K562 (cell line): ENCODE data around the gene TP63.

Experiments
- BRF1 ChIP-seq: IDR thresholded peaks from 3 replicates; pipeline ENCODE4 v1.6.1; 2011; ENCODE audit warnings: borderline replicate concordance, mild to moderate bottlenecking; ENCODE audit not compliant: insufficient read length; ENCODE audit errors: extremely low read depth
- CC2D1A ChIP-seq: fragments of 450-650 bp; IDR thresholded peaks from 2 replicates; pipeline ENCODE4 v1.6.1; 2017; ENCODE audit warnings: mild to moderate bottlenecking
- NRF1 ChIP-seq, 2 experiments: fragments of 450-650 bp; IDR thresholded peaks in 1 of 2; conservative IDR thresholded peaks in 1 of 2; 2 replicates each; pipeline ENCODE4 v1.6.1; 2014; ENCODE audit warnings: mild to moderate bottlenecking in 2 of 2
- POLR2A ChIP-seq: fragments of 450-650 bp; conservative IDR thresholded peaks from 2 replicates; pipeline ENCODE4 v1.6.1; 2016
- TBP ChIP-seq: optimal IDR thresholded peaks from 2 replicates; pipeline ENCODE3; 2011; ENCODE audit warnings: low read depth, low read length, improper control_type of control experiment
- ZNF24 ChIP-seq: fragments of 450-650 bp; IDR thresholded peaks from 2 replicates; pipeline ENCODE4 v1.6.1; 2016
- TF ChIP-seq, protein P1 (sequence below), 3 experiments: IDR thresholded peaks in 2 of 3; conservative IDR thresholded peaks in 1 of 3; 2 replicates each; pipeline ENCODE4 v1.5.1; 2011 to 2012; ENCODE audit warnings: low read length in 3 of 3, mild to moderate bottlenecking in 3 of 3, control low read depth in 2 of 3, improper control_type of control experiment in 1 of 3, inconsistent platforms in 1 of 3, low read depth in 1 of 3, mixed read lengths in 1 of 3, moderate library complexity in 1 of 3; ENCODE audit not compliant: insufficient read depth in 2 of 3

DNA sequence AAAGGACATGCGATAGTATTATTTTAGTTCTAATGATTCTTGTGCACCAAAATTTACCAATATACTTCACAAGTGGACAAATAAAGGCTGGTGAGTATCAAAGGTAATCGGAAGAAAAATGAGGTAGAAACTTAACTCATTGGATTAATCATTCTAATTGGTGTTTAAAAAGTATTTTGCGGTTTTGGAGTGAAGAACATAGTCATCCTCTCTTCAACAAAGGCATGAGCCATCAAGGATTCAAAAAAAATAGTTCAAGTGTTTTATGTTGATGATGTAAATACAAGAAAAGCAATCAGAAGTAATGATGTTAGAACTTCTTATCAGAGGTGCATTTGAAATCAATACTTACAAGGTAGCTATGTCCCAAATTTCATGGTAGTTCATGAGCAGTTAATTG lies 268.0 kb downstream of the TP63 start:
- TF ChIP-seq NRF1 (conservative IDR thresholded peaks at IDR 0.05 in 1 of 2, IDR thresholded peaks at IDR 0.05 in 1 of 2) (no peak), BRF1 (no peak), ZNF24 (no peak), POLR2A (no peak), CC2D1A (no peak), TBP (no peak)
- TF ChIP-seq, protein P1, sequence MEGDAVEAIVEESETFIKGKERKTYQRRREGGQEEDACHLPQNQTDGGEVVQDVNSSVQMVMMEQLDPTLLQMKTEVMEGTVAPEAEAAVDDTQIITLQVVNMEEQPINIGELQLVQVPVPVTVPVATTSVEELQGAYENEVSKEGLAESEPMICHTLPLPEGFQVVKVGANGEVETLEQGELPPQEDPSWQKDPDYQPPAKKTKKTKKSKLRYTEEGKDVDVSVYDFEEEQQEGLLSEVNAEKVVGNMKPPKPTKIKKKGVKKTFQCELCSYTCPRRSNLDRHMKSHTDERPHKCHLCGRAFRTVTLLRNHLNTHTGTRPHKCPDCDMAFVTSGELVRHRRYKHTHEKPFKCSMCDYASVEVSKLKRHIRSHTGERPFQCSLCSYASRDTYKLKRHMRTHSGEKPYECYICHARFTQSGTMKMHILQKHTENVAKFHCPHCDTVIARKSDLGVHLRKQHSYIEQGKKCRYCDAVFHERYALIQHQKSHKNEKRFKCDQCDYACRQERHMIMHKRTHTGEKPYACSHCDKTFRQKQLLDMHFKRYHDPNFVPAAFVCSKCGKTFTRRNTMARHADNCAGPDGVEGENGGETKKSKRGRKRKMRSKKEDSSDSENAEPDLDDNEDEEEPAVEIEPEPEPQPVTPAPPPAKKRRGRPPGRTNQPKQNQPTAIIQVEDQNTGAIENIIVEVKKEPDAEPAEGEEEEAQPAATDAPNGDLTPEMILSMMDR (IDR thresholded peaks at IDR 0.05 in 2 of 3, conservative IDR thresholded peaks at IDR 0.05 in 1 of 3; ENCODE audit: insufficient read depth in 2 of 3, low read depth in 1 of 3, low read length in 3 of 3): no peak
